ENCODE measurements around the gene NARS2. TPM values are rescaled to one million over a fixed set of nuclear protein-coding genes. Genes with fewer than 3 reads are reported as not detected.
"Not testable (repeated sequence)": the region's sequence is repeated elsewhere in the genome, so short reads cannot be mapped to it uniquely, and the experiment has no call there.

Gene NARS2
- total and polyA plus RNA-seq, 7 donors = 12.8 to 22.3 (median 14.5) TPM

GRCh38 chr11:78469896-78470295, 104.8 kb downstream of the NARS2 start:
- Histone ChIP-seq H3K27me3 (ENCODE audit: insufficient read depth in 3 of 3, low read length in 2 of 3) (no peaks in the 10 kb centered on the region), H3K27ac (no peak overlapping the region), H3K9me3 (no peaks in the 10 kb centered on the region), H3K36me3 (ENCODE audit: insufficient read depth in 1 of 2, low read depth in 1 of 2) (peaks cover 0 to 15% of the 10 kb centered on the region in 2 donors), H3K4me3 (no peak overlapping the region), H3K4me1 (no peaks in the 10 kb centered on the region)
- DNase-seq (no peak), ATAC-seq (no peak)
- intact Hi-C loops (cut with DNase I) = no loop called here
- WGBS, 3 donors = 85 to 91% (median 88%) methylated on average over 3 of the region's 3 CpGs
- no peak for TF ChIP-seq CTCF (IDR thresholded peaks at IDR 0.05)

GRCh38 chr11:78467931-78468330, 106.7 kb downstream of the NARS2 start:
- no peaks in the 10 kb centered on the region for H3K4me1 ChIP-seq
- no peak overlapping the region for H3K27ac ChIP-seq
- whole genome bisulfite sequencing, 3 donors = 82 to 95% (median 87%) methylated on average over 4 of the region's 4 CpGs
- no peak for TF ChIP-seq CTCF (IDR thresholded peaks at IDR 0.05)
- no peaks in the 10 kb centered on the region for H3K9me3 ChIP-seq
- intact Hi-C loops (cut with DNase I) = no loop called here
- ATAC-seq (no peak), DNase-seq (no peak)
- H3K27me3 ChIP-seq (ENCODE audit: insufficient read depth in 3 of 3, low read length in 2 of 3) = no peaks in the 10 kb centered on the region
- no peak overlapping the region for H3K4me3 ChIP-seq
- H3K36me3 ChIP-seq (ENCODE audit: insufficient read depth in 1 of 2, low read depth in 1 of 2) = peaks cover 2 to 28% of the 10 kb centered on the region in 2 donors

- Histone ChIP-seq H3K4me3 (no peak overlapping the region), H3K9me3 (no peaks in the 10 kb centered on the region), H3K36me3 (ENCODE audit: insufficient read depth in 1 of 2, low read depth in 1 of 2) (peaks cover 2 to 29% of the 10 kb centered on the region in 2 donors), H3K27me3 (ENCODE audit: insufficient read depth in 3 of 3, low read length in 2 of 3) (no peaks in the 10 kb centered on the region), H3K4me1 (no peaks in the 10 kb centered on the region), H3K27ac (no peak overlapping the region)
- intact Hi-C loops (cut with DNase I) = no loop called here
- TF ChIP-seq CTCF (IDR thresholded peaks at IDR 0.05) = no peak
- no peak for ATAC-seq
- WGBS, 3 donors = 94 to 97% (median 94%) methylated on average over 2 of the region's 2 CpGs
- no peak for DNase-seq
These were observed 107.3 kb downstream of the NARS2 start for GRCh38 chr11:78467370-78467769.

GRCh38 chr11:78465169-78465942, 109.3 kb downstream of the NARS2 start:
- Histone ChIP-seq H3K4me1 (no peaks in the 10 kb centered on the region), H3K27ac (no peak overlapping the region), H3K4me3 (no peak overlapping the region), H3K36me3 (ENCODE audit: insufficient read depth in 1 of 2, low read depth in 1 of 2) (peaks cover 2 to 37% of the 10 kb centered on the region in 2 donors), H3K27me3 (ENCODE audit: insufficient read depth in 3 of 3, low read length in 2 of 3) (no peaks in the 10 kb centered on the region), H3K9me3 (no peaks in the 10 kb centered on the region)
- no peak for TF ChIP-seq CTCF (IDR thresholded peaks at IDR 0.05)
- intact Hi-C loops (cut with DNase I) = no loop called here
- ATAC-seq (no peak), DNase-seq (peak in 1 of 2 donors; percentile 46)
- 95 to 96% (median 96%) methylated on average over 18 to 19 of the region's 19 CpGs for WGBS, 3 donors

GRCh38 chr11:78464787-78465168, 109.9 kb downstream of the NARS2 start:
- H3K4me1 ChIP-seq; ATAC-seq; DNase-seq; H3K9me3 ChIP-seq; H3K4me3 ChIP-seq; H3K27ac ChIP-seq; H3K27me3 ChIP-seq (ENCODE audit: insufficient read depth in 3 of 3, low read length in 2 of 3); intact Hi-C loops (cut with DNase I): not testable (repeated sequence)
- 93 to 97% (median 95%) methylated on average over 12 to 14 of the region's 14 CpGs for WGBS, 3 donors
- peaks cover 2 to 41% of the 10 kb centered on the region in 2 donors for H3K36me3 ChIP-seq (ENCODE audit: insufficient read depth in 1 of 2, low read depth in 1 of 2)
